HG03378 (cell line): ENCODE data around the gene TP53.
"Not testable (repeated sequence)": the region's sequence is repeated elsewhere in the genome, so short reads cannot be mapped to it uniquely, and the experiment has no call there.

Experiments
- ATAC-seq: cut with Tn5 transposase; IDR thresholded peaks from one replicate; pipeline ENCODE4 v1.9.1; 2021; ENCODE audit warnings: mild to moderate bottlenecking, moderate library complexity; ENCODE audit not compliant: unreplicated experiment

Gene TP53

GRCh38 chr17:7677388-7678067, 9.8 kb downstream of the TP53 start:
- no peak for ATAC-seq

- no peak for ATAC-seq
Measured at GRCh38 chr17:7676533-7676932, 10.8 kb downstream of the TP53 start.

GRCh38 chr17:7674934-7675333, 12.4 kb downstream of the TP53 start:
- ATAC-seq: no peak

- ATAC-seq: no peak
Measured at GRCh38 chr17:7673239-7673638, 14.1 kb downstream of the TP53 start.

GRCh38 chr17:7668482-7668881, 18.8 kb downstream of the TP53 start:
- no peak for ATAC-seq

GRCh38 chr17:7667656-7668406, 19.5 kb downstream of the TP53 start:
- ATAC-seq: no peak

- no peak for ATAC-seq
Measured at GRCh38 chr17:7656958-7657609, 30.2 kb downstream of the TP53 start.

- no peak for ATAC-seq
Measured at GRCh38 chr17:7655541-7655840, 31.8 kb downstream of the TP53 start.

- no peak for ATAC-seq
Measured at GRCh38 chr17:7654832-7655540, 32.3 kb downstream of the TP53 start.

GRCh38 chr17:7652388-7653356, 34.6 kb downstream of the TP53 start:
- ATAC-seq: no peak

GRCh38 chr17:7651665-7652387, 35.5 kb downstream of the TP53 start:
- no peak for ATAC-seq

GRCh38 chr17:7651097-7651664, 36.1 kb downstream of the TP53 start:
- ATAC-seq: no peak

- no peak for ATAC-seq
Measured at GRCh38 chr17:7650509-7651096, 36.7 kb downstream of the TP53 start, which contains the start of gene ATP1B2. Gene ATP1B2, plus strand, starts transcription at chr17:7650926. Its CDS starts 593 bp downstream, at chr17:7651519.

GRCh38 chr17:7647018-7647417, 40.3 kb downstream of the TP53 start:
- no peak for ATAC-seq

GRCh38 chr17:7646457-7646856, 40.8 kb downstream of the TP53 start:
- no peak for ATAC-seq

- no peak for ATAC-seq
Measured at GRCh38 chr17:7644775-7645174, 42.5 kb downstream of the TP53 start.

GRCh38 chr17:7641635-7642034, 45.7 kb downstream of the TP53 start:
- ATAC-seq: not testable (repeated sequence)

- ATAC-seq: no peak
Measured at GRCh38 chr17:7640783-7641182, 46.5 kb downstream of the TP53 start.

GRCh38 chr17:7636163-7636562, 51.1 kb downstream of the TP53 start:
- no peak for ATAC-seq
